ENCODE data around the gene SLC36A2.
"Not testable (repeated sequence)": the region's sequence is repeated elsewhere in the genome, so short reads cannot be mapped to it uniquely, and the experiment has no call there.

Gene SLC36A2

DNA sequence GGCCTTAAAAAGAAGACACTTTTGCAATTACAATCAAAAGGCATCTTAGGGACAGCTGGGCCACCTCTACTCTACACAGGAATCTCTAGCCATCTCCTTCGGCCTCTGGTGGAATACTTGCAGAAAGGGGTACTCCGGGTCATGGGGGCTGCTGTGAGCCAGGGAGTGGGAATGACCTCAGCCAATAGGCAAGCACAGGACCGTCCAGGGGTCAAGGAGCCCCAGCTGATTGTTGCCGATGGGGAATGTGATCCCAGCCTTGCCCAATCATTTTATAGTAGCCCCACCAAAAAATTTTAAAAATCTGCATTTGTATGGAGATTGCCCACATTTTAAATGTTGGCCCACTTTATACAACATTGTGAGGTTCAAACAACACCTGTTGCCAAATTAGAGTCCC is 26.9 kb downstream of the SLC36A2 start:
- DNase-seq: no peak

DNA sequence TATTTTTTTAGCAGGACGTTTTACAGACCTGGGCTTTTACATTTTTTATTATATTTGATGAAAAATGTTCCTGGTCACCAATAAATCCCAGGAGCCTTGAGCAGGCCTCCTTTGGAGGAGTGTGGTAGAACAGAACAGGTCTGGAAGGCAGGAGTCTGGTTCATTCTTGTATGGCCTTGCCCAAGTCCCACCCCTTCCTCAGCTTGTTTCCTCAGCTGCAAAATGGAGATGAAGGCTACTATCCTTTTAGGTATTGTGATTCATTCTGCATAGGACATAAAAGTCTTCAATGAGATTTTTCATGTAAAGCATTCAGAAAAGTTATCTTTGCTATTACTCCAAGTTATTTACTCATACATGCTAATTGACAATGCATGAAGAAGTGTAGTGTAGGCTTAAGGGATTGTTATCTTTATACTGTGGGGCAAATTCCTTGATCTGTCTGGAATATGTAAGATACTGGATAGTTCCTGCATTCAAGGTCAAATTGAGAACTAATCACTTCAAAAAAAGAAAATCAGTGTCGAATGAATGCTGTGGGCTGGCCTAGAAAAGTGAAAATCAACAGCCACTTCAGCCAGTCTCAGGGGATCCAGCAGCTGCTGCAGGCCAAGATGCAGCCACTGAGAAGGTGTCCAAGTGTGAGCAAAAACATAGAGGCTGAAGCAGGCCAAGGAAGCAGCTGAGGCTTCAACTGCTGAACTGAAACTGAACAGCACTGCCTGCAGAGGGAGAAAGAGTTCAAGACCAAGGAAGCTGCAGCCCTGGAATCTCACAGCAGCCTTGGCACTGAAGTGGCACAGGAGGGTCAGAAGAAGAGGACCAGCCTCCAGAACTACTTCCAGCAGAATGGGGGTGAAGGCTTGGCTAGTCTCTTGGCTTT is 28.3 kb downstream of the SLC36A2 start:
- DNase-seq: no peak

DNA sequence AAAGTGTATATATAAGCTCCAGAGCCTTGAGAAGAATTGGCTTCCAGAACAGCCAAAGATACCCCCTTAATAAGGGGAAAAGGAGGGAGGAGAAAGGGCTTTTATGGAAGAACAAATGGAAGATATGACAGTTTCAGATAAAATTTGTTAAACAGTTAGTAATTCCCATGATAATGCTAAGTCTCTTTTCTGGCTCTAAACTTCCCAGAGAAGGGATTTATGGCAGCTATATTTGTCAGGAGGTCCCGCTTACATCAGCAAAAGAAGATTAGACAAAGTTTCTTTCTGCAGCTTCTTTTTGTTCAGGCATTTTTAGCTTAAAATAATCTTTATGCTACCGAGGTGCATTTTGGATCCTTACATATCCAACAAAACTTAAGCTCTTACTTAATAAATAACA is 29.5 kb downstream of the SLC36A2 start:
- DNase-seq: no peak

DNA sequence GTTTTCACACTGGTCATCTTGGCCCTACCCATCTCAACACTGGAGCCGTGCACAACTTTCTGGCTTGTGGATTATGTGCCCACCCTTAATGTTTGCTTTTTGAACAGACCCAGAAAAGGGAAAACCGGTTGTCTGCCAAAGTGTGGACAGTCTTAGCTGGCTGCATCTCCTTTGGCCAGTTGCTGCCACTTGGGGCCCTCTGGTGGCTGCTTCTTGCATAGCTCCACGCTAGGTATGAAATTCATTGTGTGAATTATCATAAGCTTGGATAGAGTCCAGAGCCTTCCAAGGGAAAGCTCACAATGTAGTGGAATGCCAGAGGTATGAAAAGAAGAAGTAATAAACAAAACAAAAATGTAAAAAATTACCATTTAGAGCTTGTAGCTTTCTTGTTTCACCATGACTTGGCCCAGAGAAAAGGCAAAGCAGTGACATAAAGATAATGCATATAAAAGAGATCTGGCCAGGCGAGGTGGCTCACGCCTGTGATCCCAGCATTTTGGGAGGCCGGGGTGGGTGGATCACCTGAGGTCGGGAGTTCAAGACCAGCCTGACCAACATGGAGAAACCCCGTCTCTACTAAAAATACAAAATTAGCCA is 31.3 kb downstream of the SLC36A2 start:
- DNase-seq: peak; percentile 14

DNA sequence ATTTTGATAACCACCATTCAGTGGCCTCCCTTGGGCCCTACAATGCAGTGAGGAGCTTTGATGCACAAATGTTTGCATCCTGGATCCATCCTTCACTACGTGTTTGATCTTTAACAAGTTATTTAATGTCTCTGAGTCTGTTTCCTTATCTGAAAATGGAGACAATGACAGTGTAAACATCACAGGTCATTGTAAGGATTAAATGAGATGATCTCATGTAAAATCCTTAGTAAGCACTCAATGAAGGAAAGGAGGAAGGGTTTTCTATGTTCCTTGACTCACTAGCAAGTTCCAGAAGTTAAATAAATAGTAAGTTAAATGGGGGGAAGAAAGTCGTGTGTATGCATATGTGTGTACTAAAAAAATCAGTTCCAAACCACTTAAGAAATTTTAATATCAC is 34.0 kb downstream of the SLC36A2 start:
- DNase-seq: no peak

DNA sequence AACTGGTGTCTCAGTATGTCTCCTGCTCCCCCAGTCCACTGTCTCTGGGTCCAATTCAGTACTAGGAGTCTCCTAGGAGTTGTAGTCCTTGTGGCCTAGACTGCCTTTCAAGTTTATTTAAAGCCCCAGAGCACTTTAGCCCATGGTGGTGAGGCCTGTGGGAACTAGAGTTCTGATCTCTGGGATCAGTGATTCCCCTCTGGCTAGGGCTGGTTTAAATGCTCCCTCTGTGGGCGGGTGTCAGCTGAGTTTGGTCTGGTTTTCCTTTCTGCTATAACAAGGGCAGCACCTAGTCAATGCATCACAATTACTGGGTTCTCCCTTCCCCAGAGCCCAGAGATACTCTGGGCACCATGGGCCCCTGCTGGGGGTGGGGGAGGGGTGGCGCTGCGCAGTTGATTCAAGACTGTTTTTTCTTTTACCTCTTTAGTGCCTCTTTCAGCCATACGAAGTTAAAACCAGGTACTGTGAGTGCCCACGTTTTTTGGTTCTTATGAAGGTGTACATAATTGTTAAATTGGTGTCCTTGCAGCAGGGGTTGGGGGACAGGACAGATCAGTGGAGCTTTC is 34.5 kb downstream of the SLC36A2 start:
- DNase-seq: no peak

DNA sequence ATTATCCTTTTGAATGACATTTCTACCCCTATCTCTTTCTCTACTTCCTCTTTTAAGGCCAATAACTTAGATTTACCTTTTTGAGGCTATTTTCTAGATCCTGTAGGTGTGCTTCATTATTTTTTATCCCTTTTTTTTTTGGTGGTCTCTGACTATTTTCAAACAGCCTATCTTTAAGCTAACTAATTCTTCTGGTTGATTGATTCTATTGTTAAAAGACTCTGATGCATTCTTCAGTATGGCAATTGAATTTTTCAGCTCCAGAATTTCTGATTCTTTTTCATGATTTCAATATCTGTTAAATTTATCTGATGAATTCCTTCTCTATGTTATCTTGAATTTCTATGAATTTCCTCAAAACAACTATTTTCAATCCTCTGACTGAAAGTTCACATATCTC is 36.4 kb downstream of the SLC36A2 start:
- DNase-seq: no peak

DNA sequence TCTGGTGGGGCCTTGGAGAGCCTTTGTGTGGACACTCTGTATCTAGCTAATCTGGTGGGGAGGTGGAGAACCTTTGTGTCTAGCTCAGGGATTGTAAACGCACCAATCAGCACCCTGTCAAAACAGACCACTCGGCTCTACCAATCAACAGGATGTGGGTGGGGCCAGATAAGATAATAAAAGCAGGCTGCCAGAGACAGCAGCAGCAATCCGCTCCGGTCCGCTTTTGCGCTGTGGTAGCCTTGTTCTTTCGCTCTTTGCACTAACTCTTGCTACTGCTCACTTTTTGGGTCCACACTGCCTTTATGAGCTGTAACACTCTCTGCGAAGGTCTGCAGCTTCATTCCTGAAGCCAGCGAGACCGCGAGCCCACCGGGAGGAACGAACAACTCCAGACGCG is 37.5 kb downstream of the SLC36A2 start:
- DNase-seq: not testable (repeated sequence)

DNA sequence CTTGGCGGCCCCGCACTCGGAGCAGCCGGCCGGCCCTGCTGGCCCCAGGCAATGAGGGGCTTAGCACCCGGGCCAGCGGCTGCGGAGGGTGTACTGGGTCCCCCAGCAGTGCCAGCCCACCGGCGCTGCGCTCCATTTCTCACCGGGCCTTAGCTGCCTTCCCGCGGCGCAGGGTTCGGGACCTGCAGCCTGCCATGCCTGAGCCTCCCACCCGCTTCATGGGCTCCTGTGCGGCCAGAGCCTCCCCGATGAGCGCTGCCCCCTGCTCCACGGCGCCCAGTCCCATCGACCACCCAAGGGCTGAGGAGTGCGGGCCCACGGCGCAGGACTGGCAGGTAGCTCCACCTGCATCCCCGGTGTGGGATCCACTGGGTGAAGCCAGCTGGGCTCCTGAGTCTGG is 38.1 kb downstream of the SLC36A2 start:
- not testable (repeated sequence) for DNase-seq

DNA sequence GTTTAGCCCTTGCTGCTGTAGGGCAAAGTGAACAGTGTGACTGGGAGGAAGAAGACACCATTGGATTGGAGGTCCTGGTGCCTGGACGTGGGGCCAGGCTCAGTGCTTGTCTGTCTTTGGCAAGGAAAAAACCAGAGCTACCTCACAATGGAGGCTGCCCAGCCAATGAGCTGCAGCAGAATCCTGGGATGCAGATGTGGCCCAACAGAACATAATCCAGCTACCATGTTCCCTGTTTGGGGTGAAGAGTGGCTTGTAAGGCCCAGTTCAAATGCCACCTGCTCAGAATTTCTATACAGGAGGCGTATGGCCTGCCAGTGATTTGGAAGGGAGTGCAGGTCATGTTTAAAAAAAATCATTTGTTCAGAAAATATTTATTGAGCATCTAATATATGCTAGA is 43.7 kb downstream of the SLC36A2 start, which contains the start of gene SLC36A3:
SLC36A3 (minus strand) TSS at position 101 of the 400 bp plus-strand sequence. CDS start 412 bp downstream, outside the sequence.
- DNase-seq: no peak

DNA sequence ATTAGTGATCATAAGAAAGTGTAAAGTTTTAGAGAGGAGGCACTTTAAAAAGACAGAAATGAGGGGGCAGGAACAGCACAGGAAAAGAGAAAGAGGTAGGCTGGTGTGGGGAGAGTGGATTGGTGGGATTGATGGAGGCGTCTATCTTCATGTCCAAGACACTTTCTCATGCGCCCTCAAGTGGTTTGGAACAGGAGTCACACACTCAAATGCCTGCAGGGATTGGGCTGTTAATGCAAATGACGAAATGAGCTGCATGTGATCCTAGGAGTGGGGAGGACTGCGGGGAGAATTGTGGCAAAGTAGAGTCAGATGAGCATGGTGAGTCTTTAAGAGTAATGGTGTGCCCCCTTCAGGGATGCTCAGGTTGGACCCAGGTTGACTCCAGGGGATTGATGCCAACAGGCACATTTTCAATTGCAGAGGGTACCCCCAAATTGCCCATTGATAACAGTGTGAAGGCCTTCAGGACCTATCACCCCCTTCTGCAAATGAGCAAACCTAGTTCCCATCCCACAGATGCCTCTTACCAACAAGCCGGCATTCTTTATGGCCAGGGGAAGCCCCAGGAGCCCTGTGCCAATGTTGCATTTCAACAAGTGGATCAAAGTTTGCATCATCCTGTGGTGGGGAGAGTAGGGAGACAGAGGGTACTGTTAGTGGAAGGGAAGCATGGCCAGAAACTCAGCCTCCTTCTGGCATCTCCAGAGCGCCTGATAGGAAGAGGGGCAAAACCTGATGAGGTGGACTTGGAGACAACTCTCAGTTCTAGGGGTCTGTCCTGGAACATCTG is 49.1 kb downstream of the SLC36A2 start:
- no peak for DNase-seq

DNA sequence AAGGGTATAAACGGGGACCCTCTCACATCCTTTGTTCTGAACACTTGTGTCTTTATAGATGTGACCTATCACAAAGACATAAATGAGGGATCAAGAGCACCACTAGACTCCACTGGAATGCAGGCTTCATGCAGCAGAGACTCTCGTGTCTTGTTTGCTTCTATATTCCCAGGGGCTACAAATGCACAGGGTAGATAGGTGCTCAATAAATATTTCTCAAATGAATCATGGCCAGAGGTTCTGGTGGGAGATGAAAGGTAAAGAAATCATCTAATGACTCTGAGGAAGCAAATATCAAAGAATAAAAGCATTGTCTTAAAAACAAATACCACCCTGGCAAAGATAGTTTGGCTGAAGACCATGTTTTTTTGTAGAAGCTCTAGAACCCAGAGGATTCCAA is 50.4 kb downstream of the SLC36A2 start:
- no peak for DNase-seq

DNA sequence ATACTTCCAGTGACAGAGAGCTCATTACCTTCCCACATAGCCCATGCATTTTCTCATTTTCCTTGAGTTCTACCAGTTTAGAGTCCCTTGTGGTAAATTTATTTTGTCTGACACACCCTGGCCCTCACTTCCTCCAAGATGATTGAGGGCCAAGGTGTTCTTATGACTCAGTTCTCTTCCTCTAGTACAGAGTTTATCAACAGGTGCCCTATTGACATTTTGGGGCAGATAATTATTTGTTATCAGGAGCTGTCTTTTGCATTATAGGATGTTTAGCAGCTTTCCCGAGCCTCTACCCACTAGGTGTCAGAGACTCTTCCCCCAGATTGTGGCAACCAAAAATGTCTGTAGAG is 50.9 kb downstream of the SLC36A2 start:
- no peak for DNase-seq

DNA sequence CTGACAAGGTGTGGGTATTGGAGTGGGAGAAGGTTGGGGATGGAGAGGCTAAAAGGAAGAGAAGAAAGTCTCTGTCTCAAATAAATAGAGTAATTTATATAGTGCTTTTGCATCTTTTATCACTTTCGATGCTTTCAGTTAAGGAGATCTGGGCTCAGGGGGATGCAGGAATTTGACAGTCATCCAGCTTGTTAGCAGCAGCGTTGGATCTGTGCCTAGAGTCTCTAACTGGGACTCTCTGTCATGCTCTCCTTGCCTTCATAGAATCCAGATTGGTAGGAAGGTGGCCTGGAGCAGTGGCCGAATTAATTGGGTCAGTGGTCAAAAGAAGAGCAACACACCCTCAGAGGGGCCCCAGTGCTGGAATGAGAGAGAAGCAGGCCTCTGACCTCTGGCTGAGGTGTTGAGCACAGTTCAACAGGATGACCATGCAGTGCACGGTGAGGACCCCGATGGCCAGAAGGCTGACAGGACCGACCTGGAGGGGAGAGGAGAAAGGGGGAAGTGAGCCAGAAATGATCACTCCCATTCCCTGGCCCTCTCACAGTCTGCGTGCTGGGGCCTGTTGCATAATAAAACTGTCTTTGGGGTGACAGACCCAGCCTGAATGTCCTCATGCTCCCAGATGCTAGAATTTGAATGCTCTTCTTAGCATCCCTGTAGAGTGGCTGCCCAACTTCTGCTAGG is 51.4 kb downstream of the SLC36A2 start:
- DNase-seq: no peak

DNA sequence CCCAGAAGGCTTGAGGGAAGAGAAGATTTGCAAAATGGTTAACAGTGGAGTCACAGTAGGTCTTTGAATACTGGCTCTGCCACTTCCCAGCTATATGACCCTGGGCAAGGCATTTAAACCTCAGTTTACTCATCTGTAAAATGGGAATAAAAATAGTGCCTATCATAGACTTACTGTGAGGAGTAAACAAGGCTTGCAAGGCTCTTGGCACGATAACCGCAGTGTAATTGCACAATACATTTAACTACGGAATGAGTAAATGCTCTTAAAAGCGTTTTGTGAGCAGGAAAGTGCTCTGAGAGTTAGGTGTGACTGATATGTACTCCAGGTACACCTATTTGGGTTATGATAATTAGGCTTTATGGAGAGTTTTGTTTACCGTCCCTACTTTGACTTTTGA is 52.2 kb downstream of the SLC36A2 start:
- DNase-seq: no peak

DNA sequence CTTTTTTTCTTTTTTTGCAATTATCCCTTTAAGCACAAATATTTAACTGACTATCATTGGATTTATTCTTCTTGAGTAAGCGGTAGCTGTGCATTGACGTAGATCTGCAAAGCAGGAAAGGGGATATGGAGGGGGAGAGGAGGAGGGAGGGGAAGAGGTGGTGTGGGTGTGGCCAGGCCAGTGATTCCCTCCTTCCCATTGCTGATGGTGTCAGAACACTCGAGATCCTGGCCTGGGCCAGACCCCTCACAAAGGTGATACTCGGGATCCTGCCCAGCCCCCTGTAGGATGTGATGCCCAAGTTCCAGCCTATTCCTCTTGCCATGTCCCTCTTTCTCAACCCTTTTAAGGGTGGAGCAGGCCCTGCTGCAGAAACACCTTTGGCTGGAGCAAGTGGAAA is 53.7 kb downstream of the SLC36A2 start:
- DNase-seq: no peak

DNA sequence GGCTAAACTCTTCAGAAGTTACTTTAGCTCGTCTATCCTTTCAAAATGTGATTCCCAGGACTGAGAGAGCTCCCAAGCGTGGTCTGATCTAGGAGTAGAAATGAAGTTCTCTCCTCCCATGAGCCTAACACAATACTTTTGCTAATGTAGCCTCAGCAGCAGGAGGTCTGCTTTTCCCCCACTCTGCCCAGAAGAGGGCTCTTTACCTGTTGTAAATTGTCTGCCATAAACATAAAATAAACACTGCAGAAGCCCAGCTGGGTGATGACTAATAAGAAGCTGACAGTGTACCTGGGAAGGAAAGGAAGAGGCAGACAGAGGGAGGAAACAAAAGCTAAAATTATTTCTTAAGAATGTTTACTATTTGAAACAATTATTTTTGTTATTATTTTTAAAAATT is 59.2 kb downstream of the SLC36A2 start:
- DNase-seq: no peak

DNA sequence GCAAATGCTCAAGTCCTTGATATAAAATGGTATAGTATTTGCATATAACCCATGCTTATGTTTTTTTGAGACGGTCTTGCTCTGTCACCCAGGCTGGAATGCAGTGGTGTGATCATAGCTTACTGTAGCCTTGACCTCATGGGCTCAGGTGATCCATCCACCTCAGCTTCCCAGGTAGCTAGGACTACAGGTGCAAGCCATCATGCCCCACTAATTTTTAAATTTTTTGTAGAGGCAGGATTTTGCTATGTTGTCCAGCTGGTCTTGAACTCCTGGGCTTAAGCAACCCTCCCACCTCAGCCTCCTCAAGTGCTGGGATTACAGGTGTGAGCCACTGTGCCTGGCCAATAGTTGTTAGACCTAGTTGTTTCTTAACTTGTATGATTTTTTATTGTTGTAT is 61.1 kb downstream of the SLC36A2 start:
- DNase-seq: no peak

DNA sequence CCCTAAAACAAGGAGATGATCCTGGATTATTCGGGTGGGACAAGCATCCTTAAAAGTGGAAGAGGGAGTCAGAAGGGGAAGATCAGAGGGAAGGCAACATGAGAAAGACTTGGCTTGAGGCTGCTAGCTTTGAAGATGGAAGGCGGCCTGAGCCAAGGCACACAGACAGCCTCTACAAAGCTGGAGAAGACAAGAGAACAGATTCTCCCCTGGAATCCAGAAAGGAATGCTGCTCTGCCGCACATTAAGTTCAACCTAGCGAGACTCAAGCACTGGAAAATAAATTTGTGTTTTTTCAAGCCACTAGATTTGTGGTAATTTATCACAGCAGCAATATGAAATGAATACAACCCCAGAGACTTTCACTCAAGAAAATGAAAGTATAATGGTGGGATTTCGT is 61.7 kb downstream of the SLC36A2 start:
- no peak for DNase-seq

DNA sequence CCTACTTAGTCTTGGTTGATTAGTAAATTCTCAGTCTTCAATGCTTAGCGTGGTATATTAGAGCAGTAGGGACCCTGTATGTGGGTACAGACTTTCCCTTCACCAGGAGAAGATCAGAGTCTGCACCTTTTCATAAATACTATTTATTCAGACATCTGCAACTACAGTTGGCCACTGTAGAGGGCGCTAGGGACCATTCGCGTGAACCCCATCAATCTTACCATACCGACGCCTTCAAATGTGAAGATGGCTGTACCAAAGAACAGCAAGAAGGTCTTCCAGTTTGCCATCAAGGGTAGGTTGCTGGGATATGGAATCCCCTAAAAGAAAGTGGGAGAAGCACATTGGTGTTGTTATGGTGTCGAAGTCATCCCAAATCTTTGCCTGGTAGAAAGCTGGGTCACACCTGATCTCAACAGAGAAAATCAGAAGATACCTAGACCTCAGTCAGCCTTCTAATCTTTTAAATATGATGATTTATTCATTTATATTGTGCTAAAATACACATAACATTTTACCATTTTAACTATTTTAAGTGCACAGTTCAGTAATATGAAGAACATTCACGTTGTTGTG is 62.9 kb downstream of the SLC36A2 start:
- DNase-seq: no peak

DNA sequence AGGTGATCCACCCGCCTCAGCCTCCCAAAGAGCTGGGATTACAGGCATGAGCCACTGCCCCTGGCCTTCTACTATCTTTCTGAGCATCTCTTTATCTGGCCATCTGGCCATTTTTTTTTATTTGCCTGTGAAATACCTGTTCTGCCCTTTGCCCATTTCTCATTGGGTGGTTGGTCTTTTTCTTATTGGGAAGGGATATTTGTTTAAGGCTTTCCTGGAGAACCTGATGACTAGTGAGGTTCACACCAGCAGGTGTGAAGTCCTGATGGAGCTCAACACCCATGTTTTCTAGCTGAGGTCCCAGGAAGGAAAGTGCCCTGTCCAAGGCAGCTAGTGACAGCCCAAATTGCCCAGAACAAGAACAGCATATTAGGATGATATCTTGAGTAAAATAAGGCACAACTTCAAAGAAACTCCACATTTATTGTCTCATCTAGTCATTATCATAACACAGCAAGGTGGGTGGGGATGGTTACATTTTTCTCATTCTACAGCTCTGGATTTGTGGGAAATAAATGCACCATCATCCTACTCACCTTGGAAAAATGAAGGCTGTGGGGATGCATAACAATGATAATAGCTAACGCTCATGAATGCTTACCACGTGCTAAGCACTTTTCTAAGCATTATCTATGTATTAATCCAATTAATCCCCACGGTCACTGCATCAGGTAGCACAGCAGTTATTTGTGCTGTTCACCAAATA is 64.1 kb downstream of the SLC36A2 start:
- no peak for DNase-seq

All from activated T-cell treated with anti-CD3 and anti-CD28 coated beads for 4 hours (primary cell).